HG03159 (cell line): ENCODE results near the gene SCN8A.
"Not testable (repeated sequence)": the region's sequence is repeated elsewhere in the genome, so short reads cannot be mapped to it uniquely, and the experiment has no call there.

ENCODE experiments used
- ATAC-seq: cut with Tn5 transposase; IDR thresholded peaks from one replicate; pipeline ENCODE4 v1.9.1; 2021; ENCODE audit warnings: mild to moderate bottlenecking, moderate library complexity; ENCODE audit not compliant: unreplicated experiment

SCN8A gene

DNA sequence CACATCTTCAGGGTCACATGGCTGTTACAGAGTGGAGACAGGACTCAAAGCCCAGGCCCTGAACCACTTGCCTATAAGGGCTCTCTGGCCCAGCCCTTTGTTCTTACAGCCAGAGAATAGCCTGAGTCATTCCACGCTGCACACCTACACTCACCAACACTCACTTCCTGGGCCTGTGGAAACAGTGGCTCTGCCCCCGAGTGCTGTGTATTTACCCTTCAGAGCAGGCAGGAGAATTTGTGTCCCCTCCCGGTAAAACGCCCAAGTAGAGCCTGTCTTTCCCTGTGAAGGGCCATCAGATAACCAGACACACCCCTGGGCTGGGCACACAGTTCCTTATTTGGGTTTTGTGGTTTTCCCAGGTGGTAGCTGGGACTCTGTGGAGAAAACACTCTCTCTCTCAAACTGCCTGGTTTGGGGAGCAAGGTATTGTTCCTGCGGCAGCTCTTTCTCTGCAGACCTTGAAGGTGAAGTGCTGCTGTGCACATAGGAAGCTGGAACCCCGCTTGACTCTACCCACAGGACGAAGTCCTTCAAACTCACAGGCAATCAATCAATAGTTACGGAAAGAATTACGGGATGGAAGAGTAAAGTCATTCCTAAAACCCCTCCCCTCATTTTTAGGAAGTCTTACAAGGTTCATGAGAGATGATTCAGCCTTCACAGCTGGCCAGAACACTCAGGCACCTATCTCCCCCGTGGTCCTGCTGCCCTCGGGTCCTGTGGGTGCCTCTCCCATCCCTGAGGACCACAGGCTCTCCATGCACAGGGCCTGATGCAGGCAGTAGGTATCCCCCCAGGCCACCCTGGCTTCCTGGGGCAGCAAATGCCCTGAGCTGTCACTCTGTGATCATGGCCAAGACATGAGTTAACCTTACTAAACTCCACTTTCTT lies 237.1 kb downstream of the SCN8A start:
- no peak for ATAC-seq

DNA sequence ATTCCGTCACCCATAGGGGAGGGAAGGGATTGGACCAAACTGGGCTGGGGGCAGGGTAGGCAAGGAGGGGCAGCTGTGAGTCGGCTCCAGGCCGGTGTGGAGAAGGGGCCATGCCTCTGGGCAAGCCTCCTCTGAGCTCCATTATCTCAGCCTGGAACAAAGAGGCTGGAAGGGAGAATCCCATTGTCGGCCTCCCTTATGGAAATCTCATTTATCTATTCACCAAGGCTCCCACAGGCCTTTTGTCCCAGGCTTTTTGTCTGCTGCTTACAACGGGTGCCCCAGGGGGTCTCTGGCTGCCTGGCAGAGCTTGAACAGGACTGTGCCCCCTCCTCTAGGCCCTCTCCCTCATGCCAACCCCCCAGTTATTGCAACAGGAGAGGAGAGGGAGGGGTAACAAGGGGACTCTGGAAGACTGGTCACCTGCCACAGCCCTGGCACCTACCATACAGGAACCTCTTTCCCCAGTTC lies 238.0 kb downstream of the SCN8A start:
- no peak for ATAC-seq

DNA sequence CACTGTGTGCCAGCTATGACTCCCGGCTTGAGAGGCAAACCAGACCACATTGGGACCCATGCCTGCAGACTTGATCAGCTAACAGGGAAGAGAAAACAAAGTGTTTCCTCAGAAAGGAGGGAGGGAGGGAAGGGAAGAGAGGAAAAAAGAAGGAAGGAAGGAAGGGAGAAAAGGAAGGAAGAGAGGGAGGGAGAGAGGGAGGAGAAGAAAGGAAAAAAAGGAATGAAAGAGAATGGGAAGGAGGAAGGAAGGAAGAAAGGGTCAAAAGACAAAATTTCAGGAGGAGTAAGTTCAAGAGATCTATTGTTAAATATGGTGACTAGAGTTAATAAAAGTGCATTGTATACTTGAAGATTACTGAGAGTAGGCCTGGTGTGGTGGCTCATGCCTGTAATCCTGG lies 238.6 kb downstream of the SCN8A start:
- ATAC-seq = no peak

DNA sequence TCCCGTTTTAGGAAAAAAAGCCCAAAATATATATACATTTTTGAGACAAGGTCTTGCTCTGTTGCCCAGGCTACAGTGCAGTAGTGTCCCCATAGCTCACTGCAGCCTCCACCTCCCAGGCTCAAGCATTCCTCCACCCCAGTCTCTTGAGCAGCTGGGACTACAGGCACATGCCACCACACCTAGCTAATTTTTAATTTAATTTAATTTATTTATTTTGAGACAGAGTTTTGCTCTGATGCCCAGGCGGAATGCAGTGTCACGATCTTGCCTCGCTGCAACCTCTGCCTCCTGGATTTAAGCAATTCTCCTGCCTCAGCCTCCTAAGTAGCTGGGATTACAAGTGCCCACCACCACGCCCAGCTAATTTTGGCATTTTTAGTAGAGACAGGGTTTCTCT lies 240.8 kb downstream of the SCN8A start:
- ATAC-seq = not testable (repeated sequence)

DNA sequence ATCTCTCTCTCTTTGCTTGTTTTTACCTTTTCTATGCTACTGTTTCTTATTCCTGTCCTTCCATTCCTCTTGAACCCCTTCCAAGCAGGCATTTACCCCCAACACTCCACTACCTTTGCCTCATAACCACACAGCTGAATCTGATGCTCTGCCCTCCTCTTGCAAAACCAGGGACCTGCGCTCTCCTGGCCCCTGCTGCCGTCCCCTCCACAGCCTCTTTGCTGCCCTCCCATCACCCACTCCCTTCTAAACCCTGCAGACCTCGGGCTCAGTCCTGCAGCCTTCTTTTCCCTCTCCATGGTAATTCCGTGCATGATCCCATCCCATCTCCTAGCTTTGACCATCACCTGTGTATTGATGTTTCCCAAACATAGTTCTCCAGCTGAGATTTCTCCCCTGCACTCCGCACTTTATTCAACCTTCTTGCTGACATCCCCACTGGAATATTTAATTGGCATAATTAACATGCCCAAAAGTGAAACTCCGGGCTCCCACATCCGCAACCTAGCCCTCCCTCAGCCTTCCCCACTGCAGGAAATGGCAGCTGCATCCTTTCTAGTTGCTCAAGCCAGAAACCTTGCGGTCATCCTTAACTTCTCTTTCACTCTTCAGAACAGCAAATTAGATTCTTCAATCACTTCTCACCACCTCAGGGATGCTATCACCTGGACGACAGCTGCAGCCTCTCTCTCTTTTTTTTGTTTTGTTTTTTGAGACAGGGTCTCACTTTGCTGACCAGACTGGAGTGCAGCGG lies 241.5 kb downstream of the SCN8A start:
- no peak for ATAC-seq

DNA sequence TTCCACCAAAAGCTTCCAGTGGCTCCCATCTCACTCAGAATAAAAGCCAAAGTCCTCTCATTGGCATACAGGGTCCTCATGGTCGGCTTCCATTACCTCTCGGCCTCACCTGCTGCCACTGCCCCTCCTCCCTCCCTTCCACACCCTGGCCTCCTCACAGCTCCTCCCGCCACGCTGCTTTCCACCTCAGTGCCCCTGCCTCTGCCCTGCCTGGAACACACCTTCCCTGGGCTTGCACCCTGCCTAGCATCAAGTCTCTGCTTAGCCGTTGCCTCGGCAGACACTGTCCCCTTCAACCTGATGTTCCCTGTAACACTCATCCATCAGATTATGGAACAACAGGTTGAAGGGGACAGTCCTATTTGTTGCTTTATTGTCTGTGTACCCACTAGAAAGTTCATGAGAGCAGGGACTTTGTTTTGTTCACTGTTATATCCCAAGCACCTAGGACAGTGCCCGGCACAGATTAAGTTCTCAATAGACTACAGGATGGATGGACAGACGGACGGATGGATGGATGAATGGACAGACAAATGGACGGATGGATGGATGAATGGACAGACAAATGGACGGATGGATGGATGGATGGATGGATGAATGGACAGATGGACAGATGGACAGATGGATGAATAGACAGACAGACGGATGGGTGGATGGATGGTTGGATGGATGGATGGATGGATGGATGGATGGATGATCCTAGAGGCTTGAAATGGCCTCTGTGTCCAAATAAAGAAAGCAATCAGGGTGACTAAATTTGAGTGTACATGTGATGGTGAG lies 242.6 kb downstream of the SCN8A start:
- ATAC-seq = no peak

DNA sequence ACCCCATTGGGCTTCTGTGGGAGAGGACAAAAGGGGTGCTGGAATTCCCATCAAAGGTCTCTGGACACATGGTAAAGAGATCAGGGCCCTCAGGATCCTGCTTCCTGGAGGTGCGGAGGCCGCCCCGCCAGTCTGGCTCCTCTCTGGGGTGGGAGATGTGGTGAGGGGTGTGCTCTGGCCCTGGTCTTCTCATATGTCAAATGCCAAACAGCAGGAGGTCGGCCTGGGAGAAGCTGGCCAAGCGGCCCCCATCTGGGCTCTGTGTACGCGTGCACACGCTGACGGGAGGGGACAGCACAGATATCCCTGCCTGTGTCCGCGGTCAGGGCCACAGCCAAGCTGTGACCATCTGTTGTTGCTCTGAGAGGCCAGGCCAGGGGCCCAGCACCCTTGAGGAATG lies 243.4 kb downstream of the SCN8A start:
- no peak for ATAC-seq

DNA sequence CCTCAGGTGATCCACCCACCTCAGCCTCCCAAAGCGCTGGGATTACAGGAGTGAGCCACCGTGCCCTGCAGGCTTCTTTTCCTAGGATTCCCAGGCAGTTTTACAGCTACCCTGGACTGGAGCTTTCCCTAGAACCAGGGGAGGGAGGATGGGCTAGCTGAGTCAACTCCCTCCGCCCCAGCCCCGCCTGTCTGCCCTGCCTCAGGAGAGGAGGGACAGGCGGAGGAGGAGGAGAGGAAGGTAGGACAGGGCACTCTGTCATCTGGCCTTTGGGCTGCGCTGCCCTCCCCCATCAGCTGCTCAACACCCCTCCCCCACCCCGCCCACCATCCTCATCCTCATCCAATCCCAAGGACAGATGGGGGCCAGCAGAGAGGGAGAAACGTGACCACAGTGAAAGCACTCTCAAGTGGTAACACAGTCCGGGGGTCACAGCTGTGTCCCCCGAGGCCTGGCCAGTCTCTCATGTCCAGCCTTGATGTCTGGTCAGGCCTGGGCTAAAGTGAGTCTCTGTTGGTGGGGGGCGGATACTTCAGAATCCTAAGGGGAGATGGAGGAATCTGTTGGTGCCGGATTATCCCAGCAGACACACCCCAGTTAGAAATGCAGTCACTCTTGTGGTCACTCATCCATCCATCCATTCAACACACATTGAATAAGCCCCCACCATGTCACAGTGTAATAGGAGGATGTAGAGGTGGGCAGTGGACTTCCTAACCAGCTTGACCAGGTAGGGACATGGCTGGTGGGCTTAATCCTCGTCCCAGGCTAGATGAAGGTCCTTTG lies 245.2 kb downstream of the SCN8A start:
- no peak for ATAC-seq

DNA sequence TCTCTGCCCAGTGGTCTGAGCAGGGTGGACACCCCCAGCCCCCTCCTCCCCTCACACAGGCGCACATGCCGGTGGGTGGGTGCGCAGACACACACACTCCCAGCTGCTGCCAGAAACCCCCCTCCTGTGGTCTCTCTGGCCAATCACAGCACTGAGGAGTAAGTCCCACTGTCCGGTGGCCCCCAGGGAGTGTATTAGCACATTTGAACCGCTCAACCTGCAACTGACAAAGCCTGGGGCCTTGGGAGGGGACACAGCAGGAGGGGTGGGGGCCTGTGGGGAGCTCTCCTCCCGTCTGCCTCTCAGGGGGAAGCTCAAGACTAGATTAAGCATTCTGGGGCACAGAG lies 245.8 kb downstream of the SCN8A start:
- no peak for ATAC-seq

DNA sequence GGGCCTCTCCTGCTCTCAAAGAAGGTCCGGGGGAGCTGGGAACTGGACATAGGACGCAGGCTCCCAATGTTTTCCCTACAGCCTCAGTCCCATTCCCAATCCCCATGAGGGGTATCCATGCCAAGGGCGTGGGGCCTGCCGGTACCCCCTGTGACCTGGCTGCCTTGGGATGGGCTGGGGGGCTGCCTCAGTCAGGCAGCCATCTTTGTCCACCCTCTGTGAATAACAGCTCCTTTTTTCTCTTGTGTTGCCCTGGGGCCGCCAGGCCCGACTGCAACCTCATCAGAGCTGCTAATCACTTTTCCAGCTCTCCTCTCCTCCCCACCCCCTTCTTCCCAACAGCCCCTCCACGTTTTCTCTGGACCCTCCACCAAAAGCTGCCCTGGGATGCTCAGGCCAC lies 246.3 kb downstream of the SCN8A start:
- no peak for ATAC-seq

DNA sequence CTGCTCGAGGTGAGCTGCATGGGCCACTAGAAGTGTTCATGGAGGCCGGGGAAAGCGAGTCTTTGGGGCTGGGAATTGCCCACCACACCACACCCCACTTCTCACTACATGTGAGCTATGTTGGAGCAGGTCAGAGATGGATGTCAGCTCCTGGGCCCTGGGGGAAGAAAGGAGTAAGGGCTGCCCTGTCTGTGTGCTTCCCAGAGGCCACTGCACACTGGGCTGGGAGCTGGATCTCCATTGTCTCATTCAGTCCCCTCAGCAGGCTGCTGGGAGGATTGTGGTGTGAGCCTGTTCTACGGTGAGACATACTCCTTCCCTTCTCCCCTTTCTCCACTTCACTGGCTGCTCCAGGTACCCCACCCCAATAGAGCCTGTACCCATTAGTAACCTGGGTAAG lies 247.0 kb downstream of the SCN8A start:
- no peak for ATAC-seq

DNA sequence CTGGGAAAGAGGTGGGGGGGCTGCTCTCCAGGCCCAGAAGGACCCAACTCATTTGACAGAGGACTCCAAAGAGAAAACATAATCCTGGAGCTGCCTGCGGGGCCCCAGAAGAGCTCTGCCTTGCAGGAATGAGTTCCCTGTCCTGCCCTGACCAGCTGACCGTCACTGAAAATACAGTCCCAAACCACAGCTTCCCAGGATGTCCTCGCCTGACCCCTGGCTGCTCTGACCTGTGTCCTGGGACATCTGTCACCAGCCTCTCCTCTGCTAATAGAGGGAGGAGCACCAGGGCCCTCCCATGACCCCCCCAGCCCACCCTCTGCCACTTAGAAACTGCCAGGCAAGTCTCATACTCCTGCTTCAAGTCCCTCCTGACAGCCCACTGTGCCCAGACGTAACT lies 247.7 kb downstream of the SCN8A start:
- ATAC-seq = no peak

DNA sequence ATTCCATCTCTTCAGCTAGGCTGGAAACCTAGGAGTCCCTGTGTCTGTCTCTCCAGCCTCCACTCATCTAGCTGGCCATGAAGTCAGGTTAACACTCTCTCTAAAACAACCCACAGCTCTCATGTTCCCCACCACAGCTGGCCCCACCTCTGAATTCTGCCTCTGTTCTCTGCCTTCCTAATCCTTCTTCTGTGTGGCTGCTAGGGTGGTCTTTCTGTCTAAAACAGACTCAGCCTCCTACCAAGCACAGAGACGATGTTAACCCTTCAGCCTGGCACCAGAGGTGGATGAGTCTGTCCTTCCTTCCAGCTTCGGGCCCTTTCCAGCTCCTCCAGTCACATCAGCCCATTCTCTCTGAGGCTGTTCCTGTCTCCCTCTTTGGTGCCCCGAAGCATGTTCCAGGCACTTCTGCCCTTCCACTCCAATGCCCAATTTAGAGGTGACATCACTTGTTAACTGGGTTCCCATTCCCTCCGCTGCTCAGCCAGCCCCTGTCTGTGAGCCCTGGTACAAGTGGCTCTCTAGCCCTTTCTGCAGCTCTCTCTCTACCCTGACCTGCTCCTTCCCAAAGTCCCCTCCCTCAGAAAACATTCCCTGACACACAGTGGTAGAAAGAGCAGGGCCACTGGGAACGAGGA lies 248.4 kb downstream of the SCN8A start:
- no peak for ATAC-seq

DNA sequence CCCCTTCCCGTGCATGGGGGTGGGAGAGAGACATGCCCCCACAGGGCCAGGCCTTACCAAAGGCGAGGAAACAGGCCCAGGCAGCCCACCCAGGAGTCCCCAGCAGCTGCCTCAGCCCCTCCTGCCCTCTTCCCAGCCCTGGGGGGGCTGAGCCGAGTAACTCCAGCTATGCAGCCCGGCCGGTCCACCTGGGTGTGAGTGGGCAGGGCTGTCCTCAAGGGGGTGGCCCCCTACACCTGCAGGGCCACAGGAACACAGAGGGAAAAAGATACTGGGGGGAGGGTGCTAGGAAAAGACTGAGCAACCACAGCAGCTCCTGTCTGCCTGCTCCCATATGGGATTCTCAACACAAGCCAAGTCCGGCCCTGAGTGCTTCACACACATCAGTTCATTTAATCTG lies 249.9 kb downstream of the SCN8A start:
- no peak for ATAC-seq

DNA sequence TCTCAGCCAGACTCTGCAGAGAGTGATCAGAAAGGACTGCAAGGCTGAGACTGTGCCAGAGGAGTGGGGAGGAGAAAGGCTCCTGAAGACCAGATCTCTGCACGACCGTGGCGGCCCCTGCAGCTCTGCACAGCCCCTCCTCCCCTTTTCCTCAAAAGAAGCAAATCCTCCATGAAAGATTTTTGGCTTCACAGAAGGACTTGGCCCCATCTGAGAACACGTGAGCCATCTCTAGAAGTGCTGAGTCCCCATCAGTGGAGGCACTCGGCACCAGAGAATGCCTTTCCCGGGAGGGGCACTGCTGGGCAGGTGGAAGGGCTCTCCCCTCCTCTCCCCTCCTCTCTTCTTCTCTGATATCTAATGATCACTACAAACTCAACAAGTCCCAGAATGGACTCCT lies 250.7 kb downstream of the SCN8A start:
- ATAC-seq = no peak

DNA sequence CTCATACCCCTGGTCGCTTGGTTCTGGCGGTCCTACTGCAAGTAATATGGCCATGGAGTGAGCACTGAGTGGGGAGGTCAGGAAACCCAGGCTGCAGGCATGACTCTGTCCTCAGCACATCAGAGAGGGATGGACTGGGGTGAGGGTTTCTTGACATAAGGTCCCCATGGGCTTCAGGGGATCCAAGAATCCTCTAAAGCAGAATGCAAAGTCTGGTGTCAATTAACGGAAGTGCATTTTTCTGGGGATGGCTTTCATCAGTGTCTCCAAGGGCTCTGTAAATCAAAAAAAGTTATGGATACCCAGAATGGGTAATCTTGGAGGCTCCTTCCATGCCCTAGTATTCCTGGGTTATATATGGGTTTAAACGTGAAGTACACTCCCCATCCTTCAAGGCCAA lies 253.8 kb downstream of the SCN8A start:
- no peak for ATAC-seq

DNA sequence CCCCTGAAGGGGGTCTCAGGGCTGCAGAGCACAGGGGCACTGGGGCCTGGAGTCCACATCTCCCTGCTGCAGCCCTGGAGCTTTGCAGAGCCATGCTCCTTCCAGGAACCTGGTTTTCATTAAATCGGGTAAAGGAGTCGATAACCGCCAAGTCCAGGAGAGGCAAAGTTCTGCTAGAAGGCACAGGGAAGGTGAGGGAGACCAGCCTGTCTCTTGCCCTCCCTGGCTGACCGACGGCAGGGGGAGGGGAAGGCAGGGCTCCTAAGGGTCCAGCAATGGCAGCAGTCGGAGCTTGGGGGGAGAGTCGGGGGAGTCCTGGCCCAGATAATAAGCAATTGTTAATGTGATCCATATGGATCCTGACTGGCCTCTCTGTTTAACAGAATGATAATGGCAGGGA lies 254.4 kb downstream of the SCN8A start:
- no peak for ATAC-seq

DNA sequence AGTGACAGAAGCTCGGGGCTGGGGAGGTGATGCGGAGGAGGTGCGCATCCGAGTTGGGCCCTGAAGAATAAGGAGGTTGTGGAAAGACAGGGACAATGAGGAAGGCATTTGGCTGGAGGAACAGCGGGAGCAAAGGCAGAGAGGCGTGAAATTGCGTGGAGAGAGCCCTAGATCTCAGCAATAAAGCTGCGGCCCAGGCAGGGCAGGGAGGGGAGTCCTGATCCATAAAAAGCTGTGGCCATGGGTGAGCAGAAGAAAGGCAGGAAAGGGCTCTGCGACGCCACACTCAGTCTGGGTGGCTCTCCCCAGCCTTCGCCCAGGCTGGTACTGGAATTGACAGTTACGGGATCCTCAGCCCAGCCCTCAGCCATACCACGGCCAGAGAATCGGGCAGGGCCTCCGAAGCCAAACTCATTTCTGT lies 255.2 kb downstream of the SCN8A start:
- ATAC-seq = no peak

DNA sequence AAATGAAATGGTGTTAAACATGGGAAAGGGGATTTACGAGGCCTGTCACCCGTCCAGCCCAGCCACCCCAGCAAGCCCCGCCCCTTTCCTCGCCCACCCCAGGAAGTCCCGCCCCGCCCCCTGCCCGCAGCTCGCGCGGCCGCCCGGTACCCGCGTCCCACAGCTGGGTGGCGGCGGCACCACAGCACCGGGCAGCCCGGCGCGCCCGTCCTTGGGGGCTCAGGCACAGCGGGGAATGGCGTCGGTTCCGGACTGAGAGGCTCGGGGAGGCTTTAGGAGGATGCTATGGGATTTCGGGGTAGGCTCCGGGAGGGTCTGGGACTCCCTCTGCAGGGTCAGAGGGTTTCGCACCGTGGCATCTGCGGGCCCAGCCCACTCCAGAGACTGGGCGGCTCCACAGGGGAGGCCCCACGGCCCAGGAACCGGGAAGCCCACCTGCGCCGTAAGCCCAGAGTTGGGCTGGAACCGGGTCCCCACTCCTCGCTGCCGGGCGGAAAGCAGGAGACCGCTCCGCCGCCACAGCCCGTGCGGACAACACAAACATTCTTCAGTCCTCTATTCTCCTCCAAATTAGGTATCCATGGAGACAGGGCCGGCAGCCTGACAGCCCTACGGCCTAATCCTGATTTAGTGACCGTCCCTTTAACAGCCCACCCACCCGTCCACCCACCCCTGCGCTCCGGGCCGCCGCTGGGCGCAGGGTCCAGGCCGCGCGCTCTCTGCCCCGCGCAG lies 256.0 kb downstream of the SCN8A start:
- no peak for ATAC-seq
